Suppressor macrophage treated with lipopolysaccharide for 1 hour (primary cell): ENCODE measurements around the gene ZNF678.
"Not testable (repeated sequence)": the region's sequence is repeated elsewhere in the genome, so short reads cannot be mapped to it uniquely, and the experiment has no call there.

Source experiments
- DNase-seq, 3 donors: peaks; one replicate each; pipeline ENCODE4 v3.0.0-alpha.2; 2020 to 2022

The ZNF678 gene

DNA sequence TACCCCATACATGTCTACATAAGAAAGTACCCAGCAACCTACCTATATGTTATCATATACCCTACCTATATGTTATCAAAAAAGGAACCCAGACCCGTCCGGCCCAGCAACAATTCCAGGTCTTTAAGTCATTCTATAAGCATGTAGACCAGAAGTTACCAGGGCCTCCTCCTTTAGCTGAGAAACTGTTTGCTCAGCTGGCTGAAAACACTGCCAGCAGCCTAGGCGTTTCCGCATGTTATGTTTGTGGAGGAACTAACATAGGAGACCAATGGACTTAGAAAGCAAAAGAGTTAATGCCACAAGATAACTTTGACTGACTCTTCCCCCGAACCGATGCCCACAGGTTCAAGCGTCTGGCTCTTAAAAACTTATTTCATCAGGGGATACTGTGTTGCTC lies 7.1 kb upstream of the ZNF678 start:
- DNase-seq: no peak

DNA sequence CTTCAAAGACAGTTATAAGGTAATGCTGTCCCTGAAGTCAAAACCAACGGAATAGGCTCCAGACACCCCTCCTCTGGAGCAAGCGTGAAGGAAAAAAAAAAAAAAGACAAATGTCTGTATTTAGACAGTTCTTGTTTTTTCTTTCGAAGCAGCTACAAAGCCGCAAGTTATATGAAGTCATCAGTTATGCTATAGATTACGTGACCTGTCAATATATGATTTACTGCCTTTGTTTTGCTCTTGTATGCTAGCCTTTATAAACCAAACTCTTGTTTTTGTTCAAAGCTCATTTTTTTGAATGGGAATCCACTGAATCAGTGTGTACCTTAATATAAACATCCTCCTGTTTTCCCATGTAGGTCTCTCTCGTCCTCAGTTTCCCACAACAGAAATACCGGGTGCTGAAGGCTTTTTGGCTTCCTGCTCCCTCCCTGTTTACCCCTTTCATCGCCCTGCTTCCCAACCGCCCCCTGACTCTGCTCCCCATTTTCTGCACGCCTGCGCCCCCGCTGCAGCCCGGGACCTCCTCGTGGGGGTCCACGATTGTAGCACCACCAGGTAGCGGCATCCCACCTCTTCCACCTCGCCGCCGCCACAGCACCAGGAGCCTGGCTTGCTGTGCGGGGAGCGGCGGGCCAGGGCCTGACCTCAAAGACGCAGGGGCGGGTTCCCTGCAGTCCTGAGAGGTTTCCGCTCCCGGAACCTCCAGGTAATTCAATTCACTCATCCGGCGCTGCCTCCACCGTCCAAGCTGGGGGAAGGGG lies 5.2 kb upstream of the ZNF678 start:
- DNase-seq: no peak

- no peak for DNase-seq
Observed at GRCh38 chr1:227558732-227559262, 4.6 kb upstream of the ZNF678 start.

DNA sequence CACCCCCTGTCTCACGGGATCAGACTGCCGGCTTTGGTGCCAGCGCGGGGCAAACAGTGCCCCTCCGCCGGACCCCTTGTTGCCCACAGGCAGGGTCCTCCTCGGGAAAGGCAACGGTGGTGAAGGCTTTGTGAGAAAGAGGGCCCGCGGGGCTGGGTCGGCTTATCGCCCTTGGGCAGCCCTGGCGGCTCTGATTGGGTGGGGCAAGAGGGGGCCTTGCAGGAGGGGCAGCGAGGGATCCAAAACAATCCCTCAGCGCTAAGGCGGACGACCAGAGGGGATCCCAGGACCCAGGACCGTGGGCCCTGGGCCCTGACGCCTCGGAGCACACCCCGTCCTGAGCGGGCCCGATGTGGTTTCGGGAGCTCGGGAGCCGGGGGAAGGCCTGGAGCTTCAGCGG lies 3.9 kb upstream of the ZNF678 start:
- no peak for DNase-seq

DNA sequence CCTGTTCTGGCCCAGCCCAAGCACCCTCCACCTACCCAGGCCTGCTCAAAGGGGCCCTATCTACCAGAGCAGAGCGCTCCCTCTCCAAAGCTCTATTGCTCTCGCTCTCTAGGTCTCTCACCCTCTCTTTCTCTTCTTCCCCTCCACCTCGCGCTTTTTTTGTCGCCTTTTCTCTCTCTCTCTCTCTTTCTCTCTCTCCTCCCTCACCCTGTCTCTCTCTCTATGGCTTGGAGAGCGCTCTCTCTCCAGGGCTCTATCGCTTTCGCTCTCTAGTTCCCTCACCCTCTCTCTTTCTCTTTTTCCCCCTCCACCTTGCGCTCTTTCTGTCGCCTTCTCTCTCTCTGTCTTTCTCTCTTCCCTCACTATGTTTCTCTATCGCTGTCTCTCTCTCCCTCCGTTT lies 3.4 kb upstream of the ZNF678 start:
- DNase-seq: no peak

GRCh38 chr1:227560393-227561173 lies 2.8 kb upstream of the ZNF678 start:
- peak in 2 of 3 donors; percentile 7 to 13 for DNase-seq

GRCh38 chr1:227561241-227561907 lies 2.0 kb upstream of the ZNF678 start:
- DNase-seq: no peak

GRCh38 chr1:227562037-227562436 lies 1.3 kb upstream of the ZNF678 start:
- no peak for DNase-seq

DNA sequence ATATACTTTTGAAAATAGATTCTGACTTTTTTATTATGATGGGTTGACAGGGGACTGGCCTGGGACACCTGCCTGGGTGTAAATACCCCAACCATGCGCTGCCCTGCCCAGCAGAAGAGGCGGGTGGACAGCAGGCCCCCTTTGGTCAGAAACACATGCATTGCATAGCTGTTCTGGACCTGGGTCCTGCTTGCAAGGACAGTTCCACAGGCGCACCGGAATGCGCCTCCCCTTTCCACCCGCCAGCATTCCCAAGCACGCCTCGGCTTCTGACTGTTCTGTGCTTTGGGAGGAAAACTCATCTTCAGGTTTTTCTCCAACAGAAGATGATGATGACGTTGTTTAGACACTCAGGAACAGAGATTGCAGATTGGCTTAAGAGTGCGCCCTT lies 428 bp upstream of the ZNF678 start:
- no peak for DNase-seq

DNA sequence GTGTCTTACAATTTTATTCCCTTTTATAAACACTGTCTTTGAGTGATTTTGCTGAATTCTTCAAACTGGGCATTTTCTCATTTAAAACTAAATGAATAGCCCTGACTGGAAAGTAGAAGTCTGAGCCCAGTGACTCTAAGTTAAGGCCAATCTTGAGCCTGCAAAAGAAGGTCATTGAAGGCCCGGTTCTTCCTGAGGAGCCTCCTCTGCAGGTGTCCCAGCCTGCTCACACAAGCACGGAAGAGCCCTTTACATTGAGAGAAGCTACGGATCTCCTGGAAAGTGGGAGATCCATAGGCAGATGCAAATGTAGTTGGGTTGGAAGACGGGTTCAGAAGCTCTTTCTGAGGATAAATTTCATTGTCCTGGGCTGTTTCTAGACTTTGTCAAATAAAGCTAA lies 3.9 kb downstream of the ZNF678 start:
- DNase-seq: no peak

- DNase-seq: no peak
Observed at GRCh38 chr1:227568593-227568992, 5.2 kb downstream of the ZNF678 start.

DNA sequence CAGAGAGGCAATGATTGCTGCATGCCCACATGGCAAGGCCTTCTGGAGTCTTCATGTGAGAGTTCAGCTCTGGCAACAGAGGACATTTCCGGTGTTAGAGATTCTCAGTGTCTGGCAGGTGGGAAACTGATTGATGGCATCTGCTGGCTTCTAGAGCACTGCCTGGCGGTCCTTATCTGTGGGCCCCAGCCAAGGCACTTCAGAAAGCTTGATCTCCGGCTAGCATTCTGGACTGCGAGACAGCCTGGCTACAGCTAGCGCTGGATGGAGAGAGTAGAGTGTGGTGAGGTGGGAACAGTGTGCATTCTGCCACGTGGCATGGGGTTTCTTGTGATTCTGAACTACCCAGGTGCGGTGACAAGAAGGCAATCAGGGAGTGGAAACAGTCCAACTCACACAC lies 9.4 kb downstream of the ZNF678 start:
- no peak for DNase-seq

DNA sequence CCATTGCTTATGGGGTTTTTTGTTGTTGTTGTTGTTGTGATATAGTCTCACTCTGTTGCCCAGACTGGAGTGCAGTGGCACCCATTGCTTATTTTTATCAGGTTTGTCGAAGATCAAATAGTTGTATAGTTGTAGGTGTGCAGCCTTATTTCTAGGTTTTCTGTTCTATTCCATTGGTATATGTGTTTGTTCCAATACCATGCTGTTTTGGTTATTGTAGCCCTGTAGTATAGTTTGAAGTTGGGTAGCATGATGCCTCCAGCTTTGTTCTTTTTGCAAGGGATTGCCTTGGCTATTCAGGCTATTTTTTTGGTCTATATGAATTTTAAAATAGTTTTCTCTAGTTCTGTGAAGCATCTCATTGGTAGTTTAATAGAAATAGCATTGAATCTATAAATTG lies 11.6 kb downstream of the ZNF678 start:
- DNase-seq: no peak

GRCh38 chr1:227576189-227576588 lies 12.8 kb downstream of the ZNF678 start:
- DNase-seq: no peak

- no peak for DNase-seq
Observed at GRCh38 chr1:227577500-227577899, 14.1 kb downstream of the ZNF678 start.

DNA sequence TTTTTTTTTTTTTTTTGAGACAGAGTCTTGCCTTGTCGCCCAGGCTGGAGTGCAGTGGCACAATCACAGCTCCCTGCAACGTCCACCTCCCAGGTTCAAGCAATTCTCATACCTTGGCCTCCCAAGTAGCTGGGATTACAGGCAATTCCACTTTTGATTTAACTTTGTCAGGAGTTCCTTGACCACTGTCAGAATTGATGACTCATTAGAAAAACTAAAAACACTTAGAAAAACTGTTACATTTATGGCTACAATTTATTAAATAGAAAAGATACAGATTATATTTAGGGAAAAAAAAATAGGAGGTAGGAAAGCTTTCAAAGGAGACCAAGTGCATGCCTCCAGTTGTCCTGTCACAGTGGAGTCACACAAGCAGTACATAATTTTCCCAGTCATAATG lies 20.0 kb downstream of the ZNF678 start:
- DNase-seq: no peak

DNA sequence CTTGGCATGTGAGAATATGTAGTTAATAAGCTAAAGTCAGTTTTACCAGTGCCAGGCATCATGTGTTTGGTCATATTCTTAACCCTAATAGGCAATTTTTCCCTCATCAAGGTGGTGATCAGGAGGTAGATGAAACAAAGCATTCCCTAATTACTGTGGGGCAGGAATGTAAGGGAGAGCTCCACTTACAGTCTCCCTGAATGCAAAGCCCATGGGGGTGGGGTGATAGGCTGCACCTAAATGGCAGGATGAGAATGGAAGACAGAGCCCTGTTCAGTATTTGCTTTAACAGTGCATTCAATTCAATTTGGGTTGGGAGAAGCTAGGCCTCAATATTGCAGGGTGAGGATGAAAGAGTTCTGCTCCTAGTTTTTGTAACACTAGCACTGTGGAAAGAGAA lies 23.4 kb downstream of the ZNF678 start:
- DNase-seq: no peak

GRCh38 chr1:227587968-227588367 lies 24.6 kb downstream of the ZNF678 start:
- DNase-seq: no peak

DNA sequence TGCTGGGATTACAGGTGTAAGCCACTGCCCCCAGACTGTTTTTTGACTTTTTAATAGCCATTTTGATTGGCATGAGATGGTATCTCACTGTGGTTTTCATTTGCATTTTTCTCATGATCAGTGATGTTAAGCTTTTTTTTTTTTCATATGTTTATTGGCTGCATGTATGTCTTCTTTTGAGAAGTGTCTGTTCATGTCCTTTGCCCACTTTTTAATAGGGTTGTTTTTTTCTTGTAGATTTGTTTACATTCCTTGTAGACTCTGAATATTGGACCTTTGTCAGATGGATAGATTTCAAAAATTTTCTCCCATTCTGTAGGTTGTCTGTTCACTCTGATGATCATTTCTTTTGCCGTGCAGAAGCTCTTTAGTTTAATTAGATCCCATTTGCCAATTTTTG lies 25.4 kb downstream of the ZNF678 start:
- DNase-seq: not testable (repeated sequence)

DNA sequence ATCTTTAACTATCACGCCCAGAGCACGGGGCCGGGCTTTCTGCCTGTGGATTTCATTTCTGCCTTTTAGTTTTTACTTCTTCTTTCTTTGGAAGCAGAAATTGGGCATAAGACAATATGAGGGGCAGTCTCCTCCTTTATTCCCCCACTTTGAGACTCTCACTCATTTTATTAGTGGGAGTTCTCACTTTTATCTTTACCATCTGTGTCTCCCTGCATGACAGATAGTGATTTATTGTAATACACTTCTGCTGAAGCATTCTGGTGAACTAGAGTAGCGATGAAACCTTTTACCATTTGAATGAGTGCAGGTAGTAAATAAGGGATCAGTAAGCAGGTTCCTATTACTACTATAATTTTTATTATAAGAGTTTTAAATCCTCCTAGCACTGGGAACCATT lies 26.4 kb downstream of the ZNF678 start:
- DNase-seq: not testable (repeated sequence)

DNA sequence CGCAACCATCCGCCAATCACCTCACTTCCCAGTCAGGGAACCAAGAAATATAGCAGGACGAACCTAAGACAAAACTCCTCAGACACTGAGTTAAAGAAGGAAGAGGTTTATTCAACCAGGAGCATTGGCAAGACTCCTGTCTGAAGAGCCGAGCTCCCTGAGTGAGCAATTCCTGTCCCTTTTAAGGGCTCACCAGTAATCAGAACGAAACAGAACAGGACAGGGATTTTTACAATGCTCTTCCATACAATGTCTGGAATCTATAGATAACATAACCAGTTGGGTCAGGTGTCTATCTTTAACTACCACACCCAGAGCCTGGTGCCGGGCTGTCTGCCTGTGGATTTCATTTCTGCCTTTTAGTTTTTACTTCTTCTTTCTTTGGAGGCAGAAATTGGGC lies 32.9 kb downstream of the ZNF678 start:
- DNase-seq: not testable (repeated sequence)

- no peak for DNase-seq
Observed at GRCh38 chr1:227603327-227603726, 40.0 kb downstream of the ZNF678 start.

DNA sequence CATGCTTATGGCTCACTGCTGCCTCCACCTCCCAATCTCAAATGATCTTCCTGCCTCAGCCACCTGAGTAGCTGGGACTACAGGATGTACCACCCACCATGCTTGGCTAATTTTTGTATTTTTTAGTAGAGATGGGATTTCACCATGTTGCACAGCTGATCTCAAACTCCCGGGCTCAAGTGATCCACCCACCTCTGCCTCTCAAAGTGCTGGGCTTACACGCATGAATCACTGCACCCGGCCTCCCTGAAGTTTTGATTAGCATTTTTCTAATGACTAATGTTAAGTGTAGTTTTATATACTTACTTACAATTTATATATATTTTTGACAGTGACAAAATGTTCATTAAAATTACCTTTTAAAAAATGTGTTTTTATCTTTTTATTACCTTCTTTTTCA lies 41.1 kb downstream of the ZNF678 start:
- DNase-seq: no peak

- not testable (repeated sequence) for DNase-seq
Observed at GRCh38 chr1:227606271-227606670, 42.9 kb downstream of the ZNF678 start.
